Measurements from ENCODE around the gene CDH23.

The CDH23 gene

GRCh38 chr10:71715026-71715425 lies 318.3 kb downstream of the CDH23 start:
- no peak for DNase-seq

DNA sequence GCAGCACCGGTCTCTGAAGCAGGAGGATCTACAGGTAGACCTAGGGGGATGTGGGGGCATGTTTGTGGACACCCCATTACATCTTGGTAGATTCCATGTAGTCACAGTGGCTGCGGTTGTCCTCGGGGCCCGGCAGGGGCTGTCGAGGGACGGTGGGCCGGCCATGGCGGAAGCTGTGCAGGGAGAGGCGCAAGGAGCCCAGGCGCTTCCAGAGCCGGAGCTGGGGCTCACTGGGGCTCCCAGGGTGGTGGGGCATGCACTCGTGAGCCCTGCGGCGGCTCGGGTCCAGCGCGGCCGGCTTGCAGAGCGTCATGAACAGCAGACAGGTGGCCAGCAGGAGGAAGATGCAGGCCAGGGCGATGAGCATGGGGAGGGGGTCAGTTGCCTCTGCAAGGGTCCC lies 319.1 kb downstream of the CDH23 start:
- no peak for DNase-seq

DNA sequence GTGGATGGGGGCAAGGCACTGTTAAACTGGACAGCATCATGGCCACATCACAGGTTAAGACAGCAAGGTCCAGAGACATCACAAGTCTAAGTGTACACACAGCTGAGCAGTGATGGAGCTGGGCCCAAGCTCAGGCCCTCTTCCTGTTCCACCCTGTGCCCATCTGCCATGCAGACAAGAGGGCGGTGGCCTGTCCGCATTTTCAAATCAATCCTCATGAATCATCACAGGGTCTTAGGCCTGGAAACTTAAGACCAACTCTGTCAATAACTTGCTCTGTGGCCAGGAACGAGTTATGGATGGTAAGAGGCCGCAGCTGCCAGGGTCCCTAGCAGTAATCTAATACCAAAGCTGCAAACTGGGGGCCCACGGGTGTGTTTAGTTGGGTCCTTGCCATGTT lies 319.7 kb downstream of the CDH23 start:
- no peak for DNase-seq

DNA sequence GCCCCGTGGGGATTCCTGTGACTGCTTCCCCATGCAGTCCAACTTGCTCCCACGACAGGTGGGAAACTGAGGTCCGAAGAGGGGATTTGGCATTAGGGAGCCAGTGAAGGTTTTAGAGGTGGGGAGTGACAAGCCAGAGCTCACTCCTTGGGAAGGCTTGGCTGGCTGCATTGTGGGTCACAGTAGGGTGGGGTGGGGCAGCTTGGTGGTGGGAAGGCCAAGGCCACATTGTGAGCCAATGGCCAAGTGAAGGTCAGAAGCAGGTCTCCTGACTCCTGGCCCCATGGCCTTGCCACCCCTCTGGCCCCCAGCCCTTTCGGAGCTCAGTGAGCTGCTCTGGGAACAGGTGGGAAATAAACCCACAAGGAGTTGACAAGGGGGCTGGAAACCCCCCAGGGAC lies 320.3 kb downstream of the CDH23 start:
- no peak for DNase-seq

GRCh38 chr10:71717551-71717951 lies 320.8 kb downstream of the CDH23 start:
- no peak for DNase-seq

DNA sequence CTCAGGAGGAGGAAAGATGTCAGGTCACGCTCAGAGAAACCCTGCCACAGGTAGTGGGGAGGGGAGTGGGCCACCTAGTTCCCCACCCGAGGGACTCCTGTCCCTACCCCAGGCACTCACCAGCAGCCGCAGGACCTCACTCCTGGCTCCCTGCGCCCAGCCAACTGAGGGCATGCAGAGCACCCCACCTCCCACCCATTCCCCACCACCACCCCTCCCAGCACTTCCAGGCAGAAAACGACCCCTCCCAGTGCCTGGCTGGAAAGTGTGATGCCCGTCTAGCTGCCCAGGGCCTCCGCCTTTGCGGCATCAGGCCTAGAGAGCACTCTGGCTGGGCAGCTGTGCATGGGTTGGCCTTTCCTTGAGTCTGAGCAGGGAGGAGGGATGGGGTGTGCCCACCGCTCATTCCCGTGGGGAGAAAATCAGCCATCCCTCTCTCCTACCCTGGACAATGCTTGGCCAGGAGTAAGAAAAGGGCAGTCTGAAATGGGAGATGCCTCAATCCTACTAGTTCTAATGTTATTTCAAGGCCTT lies 321.5 kb downstream of the CDH23 start:
- no peak for DNase-seq

- DNase-seq, result no peak
Measured at GRCh38 chr10:71719042-71719441, 322.3 kb downstream of the CDH23 start.

DNA sequence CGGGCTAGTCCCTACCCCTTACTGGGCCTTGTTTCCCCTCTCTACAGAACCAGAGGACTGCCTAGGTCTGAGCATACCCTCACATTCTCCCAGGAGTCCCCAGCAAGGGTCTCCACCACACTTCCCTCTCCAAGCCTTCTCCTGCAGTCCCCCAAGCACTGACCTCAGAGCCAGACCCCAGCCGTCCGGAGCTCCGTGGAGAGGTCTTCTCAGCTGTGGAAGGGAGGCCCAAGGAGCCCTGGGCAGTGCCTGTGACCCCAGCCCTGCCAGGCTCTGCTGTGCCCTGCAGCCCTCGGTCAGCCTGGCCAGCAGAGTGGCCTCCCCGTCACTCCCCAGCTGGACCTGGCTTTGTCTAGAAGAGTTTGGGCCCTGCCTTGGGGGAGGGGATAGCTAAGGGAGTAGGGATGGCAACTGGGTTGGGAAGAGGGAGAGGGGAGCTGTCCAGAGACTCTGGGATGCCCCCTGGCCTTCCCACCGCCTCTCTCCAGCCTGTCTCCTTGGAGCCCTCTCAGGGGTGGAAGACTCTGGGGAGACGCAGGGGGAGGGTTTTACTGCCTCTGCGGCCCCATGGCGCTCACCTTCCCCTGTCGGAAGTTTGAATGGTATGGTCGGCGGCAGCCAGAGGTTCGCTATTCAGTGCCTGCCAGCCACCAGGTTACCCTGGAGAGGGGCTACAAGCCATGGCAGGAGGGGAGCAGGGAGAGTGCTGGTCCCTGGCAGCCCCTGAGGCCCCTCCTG lies 322.9 kb downstream of the CDH23 start, which contains the start of gene C10orf105:
TSS of gene C10orf105 (minus strand) at position 315 of the 738 bp plus-strand sequence. CDS start 3,441 bp downstream, outside the sequence.
- no peak for DNase-seq

DNA sequence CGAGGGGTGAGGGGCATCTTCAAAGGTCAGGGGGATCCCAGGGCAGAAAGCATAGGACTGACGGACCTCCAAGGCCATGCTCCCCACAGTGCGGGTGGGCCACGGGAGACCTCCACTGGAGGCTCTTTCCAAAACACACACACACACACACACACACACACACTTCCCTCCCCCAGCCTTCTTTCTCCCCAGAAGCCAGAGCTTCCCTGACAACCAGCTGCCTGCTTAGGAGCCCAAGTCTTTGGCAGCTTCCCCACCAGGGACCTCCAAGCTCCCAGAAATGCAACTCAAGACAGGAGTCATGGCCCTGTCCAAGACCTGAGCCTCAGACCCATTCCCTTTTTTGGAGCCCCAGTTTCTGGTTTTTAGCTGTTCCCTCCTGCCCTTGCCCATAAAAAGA lies 323.6 kb downstream of the CDH23 start:
- DNase-seq, result no peak

GRCh38 chr10:71721313-71721712 lies 324.6 kb downstream of the CDH23 start:
- DNase-seq, result no peak

DNA sequence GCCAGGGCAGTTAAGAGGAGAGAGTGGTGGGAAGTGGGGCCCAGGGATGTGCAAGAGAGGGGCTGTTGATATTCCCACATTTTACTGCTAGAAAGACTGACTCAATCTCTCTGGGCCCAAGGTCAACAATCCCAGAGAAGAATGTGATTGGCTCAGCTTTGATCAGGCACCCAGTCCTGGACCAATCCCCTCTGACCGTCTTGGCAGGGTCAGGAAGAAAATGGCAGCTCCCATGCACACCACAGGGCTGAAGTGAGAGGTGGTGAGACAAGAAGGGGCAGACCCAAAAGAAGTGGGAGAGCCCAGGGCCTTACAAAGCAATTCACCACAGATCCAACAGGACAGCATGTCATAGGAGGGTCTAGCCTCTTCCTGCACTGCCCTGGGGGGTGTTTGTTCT lies 326.1 kb downstream of the CDH23 start:
- DNase-seq, result no peak

DNA sequence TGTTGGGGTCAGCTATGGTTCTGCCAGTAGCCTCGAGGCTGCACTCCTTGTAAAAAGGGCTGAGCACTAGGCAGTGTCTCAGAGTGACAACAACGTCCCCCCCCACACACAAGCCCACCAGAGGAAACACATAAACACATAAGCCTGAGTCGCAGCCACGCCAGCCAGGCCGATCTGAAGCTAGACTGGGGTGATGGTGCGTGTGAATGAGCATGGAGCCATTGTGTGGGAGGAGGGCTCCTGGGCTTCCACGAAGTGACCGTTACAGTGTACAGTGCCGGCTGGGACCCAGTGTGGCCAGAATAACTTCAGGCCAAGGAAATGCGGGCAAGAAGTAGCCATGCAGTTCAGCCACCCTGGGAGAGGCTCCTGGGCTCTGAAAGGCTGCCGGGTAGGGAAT lies 326.6 kb downstream of the CDH23 start:
- DNase-seq, result no peak

- no peak for DNase-seq
Measured at GRCh38 chr10:71724539-71724938, 327.8 kb downstream of the CDH23 start.

DNA sequence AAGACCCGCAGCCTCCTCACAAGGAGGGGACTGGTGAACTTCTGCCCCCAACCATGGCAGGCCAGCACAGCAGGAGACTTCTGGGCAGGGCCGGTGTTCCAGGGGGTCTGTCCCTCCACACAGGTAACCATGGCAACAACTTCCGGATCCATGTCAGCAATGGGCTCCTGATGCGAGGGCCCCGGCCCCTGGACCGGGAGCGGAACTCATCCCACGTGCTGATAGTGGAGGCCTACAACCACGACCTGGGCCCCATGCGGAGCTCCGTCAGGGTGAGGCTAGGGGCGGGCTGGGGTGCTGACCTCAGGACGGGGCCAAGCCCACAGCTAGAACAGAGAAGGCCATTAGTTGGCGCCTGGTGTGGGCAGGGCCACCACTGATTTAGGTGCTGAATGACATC lies 328.5 kb downstream of the CDH23 start:
- no peak for DNase-seq

DNA sequence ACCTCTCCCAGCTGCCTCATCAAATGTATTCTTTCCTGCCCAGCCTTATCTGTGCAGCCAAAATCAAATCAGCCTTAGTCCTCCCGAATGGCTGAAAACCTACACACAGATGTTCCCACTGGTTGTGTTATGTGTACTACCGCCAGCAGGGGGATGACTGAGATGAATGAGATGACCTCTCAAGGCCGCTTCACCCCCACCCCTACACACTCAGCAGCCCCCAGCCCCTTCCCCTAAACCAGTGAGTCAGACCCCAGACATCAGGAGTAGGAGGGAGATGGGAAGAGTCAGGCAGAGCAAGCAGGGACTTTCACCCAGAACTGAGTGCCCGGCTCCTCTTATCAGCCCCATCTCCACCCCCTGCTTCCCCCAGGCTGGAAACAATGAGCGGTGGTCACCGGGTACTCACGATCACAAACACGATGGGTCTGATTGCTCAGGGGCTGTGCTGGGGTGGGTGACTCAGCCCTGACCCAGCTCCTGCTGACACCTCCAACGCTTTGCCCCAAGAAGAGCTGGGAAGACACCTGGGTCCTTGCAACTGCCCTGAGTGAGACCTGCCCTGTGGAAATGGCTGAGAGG lies 329.4 kb downstream of the CDH23 start:
- no peak for DNase-seq

DNA sequence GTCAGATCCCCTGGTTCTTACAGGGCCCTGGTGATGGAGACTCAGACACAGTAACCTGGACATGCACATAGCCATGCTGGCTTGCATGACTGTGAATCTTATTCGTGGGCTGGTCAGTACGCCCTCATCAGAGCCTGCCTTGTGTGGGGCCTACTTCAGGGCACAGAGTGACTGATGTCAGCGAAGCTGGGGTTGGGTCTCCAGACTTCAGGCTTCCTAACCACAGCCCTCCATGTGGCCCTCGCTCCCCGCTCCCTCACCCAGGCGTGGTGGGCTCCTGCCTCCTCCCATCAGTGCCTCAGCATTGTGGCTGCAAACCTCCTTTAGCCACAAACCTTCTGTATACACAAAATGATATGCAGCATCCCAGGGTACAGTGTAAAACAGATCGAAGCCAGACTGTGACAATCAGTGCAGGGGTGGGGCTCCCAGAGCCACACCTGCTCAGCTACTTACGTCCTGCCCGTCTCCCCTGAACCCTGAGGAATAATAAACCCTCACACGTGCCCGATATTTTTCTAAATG lies 329.9 kb downstream of the CDH23 start:
- no peak for DNase-seq

- no peak for DNase-seq
Measured at GRCh38 chr10:71727105-71727737, 330.5 kb downstream of the CDH23 start.

GRCh38 chr10:71727738-71728737 lies 331.3 kb downstream of the CDH23 start:
- no peak for DNase-seq

GRCh38 chr10:71729161-71729636 lies 332.5 kb downstream of the CDH23 start:
- DNase-seq, result no peak

GRCh38 chr10:71731791-71732190 lies 335.1 kb downstream of the CDH23 start:
- no peak for DNase-seq

- no peak for DNase-seq
Measured at GRCh38 chr10:71734797-71735196, 338.1 kb downstream of the CDH23 start.

All from T1000 (cell line).